Sciatic nerve (tissue), 2 donors: ENCODE results near the gene KPNA4. TPM values are rescaled to one million over a fixed set of nuclear protein-coding genes. Genes with fewer than 3 reads are reported as not detected.
"Not testable (repeated sequence)": the region's sequence is repeated elsewhere in the genome, so short reads cannot be mapped to it uniquely, and the experiment has no call there.

Experiments used
- ATAC-seq: fragments of 200-7000 bp; cut with Tn5 transposase; one replicate; pipeline ENCODE4 v1.9.1; 2020; ENCODE audit warnings: mild to moderate bottlenecking, moderate library complexity
- DNase-seq: peaks from one replicate; pipeline ENCODE4 v3.0.0-alpha.2; 2020; ENCODE audit warnings: low spot score
- intact Hi-C: fragments of 100-400 bp; cut with DNase I; formaldehyde crosslinking; loops from one replicate; pipeline ENCODE4 v1.14.2; 2022
- total RNA-seq: library from RNA; stranded (reverse); fragmentation: NEBNext Ultra II Directional; extraction: Animal tissue kit (Norgen Biotek cat#: 25700); gene quantifications from one replicate; pipeline ENCODE4 v1.2.1, GENCODE V29; 2021
- donor health status: DM: no; HTN: no; CAD: no.
- donor health status: DM: no; HTN: no; CAD: no.

Gene KPNA4
- total RNA-seq = 62.0 TPM

DNA sequence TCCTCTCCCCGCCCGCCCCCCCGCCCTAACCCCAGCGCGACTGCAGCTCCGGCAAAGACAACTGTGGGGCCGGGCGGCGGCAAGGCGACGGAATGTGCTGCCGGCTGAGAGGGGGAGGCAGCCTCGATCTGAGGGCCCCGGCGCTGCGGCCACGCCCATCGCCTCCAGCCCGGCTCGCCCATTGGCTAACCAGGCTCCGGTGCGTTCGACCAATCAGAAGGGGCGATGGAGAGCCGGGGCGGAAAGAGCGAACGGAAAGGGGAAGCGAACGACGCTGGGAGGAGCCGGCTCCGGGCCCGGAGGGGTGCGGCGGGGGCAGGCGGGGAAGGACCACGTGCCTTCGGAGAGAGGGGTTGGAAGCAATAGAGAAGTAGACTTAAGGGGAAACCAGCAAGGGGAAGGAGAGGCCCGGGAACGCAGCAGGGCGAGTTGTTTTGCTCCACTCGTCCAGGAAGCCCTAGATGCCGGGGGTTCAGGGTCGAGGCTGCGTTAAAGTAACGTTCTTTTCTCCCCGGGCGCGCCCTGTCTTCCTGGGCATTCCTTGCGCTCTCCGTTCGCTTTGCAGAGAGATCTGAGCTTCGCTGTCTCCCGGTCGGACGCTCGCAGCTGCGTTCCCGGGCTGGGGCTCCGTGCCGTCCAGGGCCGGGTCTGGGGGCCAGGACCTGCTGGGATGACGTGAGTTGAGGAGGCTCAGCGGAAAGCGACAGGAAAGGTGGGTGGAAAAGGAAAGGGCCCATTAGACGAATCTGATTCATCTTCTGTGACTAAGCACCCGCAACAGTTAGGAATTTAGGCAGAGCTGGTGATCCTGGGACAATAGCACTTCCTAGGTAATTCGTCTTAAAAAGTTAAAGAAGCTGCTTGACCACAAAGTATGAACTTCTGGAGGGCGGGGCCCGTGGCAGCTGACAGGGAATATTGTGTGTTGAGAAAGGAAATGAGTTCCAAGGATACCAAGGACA is at the start of gene KPNA4:
Gene KPNA4 (minus strand): TSS at position 130 of the 962 bp plus-strand sequence. CDS start 289 bp downstream, outside the sequence.
- intact Hi-C loops = no loop called here
- ATAC-seq = peak; percentile 99
- peak; percentile 99 for DNase-seq

DNA sequence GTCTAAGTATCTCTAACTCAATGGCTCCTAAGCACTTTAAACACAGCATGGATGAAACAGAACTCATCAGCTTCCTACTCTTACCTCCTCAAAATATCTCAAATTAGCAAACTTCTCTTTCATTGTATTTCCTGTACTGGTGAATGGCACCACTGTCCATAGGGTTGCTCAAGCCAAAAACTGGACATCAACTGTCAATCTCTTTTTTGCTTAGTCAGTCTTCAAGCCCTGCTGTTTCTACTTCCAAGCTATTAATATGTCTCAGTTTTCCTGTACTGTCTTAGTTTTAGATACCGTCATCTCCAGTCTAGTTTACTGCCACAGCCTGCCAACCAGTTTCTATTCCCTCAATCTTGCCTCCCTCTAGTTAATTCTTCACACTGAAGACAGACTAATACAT is 48.3 kb upstream of the KPNA4 start:
- ATAC-seq = no peak
- intact Hi-C loops = no loop called here

GRCh38 chr3:160612386-160613075 is 47.2 kb upstream of the KPNA4 start:
- DNase-seq (no peak), ATAC-seq (no peak)
- intact Hi-C loops = no loop called here

More for the DNA sequence above, 48.3 kb upstream of the KPNA4 start:
- DNase-seq = no peak

- DNase-seq = no peak
- intact Hi-C loops = no loop called here
- no peak for ATAC-seq
Measured at GRCh38 chr3:160611141-160611540, 45.8 kb upstream of the KPNA4 start.

DNA sequence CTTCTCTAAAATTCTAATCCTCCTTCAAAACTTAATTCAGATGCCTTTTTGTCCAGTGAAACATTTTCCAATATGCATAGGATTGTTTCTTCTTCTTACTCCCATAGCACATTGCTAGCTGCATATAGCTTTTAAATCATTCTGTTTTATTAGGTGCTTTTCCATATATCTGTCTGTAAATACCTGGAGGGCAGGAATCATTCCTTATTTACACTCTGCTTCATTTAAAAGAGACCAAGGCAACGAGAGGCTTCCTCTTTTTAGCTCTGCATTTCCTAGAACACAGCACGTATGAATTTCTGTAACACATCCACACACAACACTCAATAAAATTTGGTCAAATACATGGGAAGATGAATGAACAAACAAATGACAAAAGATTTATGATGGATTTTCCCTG is 43.5 kb upstream of the KPNA4 start:
- DNase-seq (no peak), ATAC-seq (no peak)
- intact Hi-C loops = no loop called here

DNA sequence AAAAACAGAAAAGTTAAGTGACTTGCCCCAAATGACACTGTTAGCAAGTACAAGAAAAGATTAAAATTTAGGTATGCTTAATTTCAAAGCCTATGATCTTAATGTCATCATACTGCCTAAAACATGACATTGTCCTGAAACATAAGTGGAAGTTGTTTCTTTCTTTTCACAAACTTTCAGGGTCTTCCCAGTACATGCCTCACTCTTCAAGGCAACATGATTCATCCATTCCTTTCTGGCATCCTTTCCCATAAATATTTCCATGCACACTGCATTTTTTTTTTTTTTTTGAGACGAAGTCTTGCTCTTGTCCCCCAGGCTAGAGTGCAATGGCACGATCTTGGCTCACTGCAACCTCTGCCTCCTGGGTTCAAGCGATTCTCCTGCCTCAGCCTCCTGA is 42.5 kb upstream of the KPNA4 start:
- intact Hi-C loops = no loop called here
- DNase-seq (no peak), ATAC-seq (no peak)

DNA sequence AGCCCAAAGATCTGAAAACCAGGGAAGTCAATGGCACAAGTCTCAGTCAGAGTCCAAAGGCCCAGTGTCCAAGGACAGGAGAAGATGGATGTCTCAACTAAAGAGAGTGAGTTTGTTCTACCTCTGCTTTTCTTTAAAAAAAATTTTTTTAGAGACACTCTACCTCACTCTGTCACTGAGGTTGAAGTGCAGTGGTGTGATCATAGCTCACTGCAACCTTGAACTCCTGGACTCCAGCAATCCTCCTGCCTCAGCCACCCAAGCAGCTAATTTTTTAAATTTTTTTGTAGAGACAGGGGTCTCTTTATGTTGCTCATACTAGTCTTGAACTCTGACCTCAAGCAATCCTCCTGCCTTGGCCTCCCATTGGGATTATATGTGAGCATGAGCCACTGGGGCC is 39.9 kb upstream of the KPNA4 start:
- intact Hi-C loops = no loop called here
- ATAC-seq = no peak
- no peak for DNase-seq

GRCh38 chr3:160603845-160604244 is 38.5 kb upstream of the KPNA4 start:
- intact Hi-C loops, DNase-seq, ATAC-seq: not testable (repeated sequence)

GRCh38 chr3:160602259-160602658 is 36.9 kb upstream of the KPNA4 start:
- intact Hi-C loops = no loop called here

GRCh38 chr3:160601288-160601687 is 35.9 kb upstream of the KPNA4 start:
- intact Hi-C loops = no loop called here
- DNase-seq (no peak), ATAC-seq (no peak)

More at GRCh38 chr3:160602259-160602658, 36.9 kb upstream of the KPNA4 start:
- DNase-seq = no peak
- ATAC-seq = no peak

GRCh38 chr3:160598865-160599264 is 33.5 kb upstream of the KPNA4 start:
- intact Hi-C loops = no loop called here
- DNase-seq (no peak), ATAC-seq (no peak)

DNA sequence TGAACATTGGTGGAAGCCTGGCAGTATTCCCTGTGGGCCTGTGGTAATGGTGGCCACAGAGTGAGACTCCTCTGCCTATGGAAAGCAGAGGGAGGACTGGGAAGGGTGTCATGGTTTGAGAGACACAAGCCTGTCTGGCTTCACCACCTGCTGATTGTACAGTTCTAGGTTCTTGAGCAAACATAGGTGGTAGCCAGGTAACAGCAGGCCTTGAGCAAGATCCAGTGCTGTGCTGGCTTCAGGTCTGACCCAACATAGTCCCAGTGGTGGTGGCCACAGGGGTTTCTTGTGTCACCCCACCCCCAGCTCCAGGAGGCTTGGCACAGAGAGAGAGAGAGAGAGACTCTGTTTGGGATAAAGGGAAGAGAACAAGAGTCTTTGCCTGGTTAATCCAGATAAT is 22.7 kb upstream of the KPNA4 start:
- ATAC-seq = no peak
- no peak for DNase-seq
- intact Hi-C loops = no loop called here

GRCh38 chr3:160587105-160587504 is 21.7 kb upstream of the KPNA4 start:
- intact Hi-C loops = no loop called here
- DNase-seq (no peak), ATAC-seq (no peak)

DNA sequence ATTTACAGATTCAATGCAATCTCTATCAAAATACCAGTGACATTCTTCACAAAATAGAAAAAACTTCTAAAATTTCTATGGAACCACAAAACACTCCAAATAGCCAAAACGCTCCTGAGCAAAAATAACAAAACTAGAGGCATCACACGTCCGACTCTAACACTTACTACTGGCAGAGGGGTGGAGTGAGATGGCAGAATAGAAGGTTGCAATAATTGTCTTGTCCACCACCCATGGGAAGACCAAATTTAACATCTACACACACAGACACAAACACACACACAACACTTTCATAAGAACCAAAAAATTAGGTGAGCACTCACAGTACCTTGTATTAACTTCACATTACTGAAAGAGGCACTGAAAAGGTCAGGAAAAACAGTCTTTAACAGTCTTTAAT is 21.3 kb upstream of the KPNA4 start:
- ATAC-seq (no peak), DNase-seq (no peak)
- intact Hi-C loops = no loop called here

DNA sequence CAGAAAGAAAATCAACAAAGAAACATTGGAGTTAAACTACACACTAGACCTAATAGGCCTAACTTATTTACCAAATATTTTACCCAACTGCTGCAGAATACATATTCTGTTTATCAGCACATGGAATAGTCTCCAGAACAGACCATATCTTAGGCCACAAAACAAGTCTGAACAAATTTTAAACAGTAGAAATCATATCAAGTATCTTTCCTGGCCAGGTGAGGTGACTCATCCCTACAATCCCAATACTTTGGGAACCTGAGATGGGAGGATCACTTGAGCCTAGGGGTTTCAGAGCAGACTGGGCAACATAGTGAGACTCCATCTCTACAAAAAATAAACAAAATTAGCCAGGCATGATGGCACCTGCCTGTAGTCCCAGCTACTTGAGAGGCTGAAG is 18.1 kb upstream of the KPNA4 start:
- no peak for ATAC-seq
- intact Hi-C loops = no loop called here
- DNase-seq = no peak

DNA sequence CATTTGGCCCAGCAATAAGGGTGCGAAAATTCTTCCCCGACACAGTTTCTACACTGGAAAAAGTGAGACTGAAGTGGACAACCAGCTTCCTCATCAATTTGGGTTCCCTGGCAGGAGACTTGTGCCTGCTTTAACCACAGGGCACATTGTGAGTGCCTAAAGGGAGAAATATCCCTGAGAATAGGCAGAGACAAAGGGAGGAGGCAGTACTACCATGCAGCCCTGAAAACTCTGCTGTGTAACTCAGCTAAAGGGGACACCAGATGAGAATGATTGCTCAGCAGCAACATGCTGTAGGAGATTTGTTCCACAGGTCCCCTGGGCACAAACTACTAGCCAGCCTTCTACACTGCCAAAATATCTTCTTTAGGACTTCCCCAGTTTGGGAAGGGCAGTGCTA is 15.6 kb upstream of the KPNA4 start:
- no peak for DNase-seq
- ATAC-seq = no peak
- intact Hi-C loops = no loop called here

DNA sequence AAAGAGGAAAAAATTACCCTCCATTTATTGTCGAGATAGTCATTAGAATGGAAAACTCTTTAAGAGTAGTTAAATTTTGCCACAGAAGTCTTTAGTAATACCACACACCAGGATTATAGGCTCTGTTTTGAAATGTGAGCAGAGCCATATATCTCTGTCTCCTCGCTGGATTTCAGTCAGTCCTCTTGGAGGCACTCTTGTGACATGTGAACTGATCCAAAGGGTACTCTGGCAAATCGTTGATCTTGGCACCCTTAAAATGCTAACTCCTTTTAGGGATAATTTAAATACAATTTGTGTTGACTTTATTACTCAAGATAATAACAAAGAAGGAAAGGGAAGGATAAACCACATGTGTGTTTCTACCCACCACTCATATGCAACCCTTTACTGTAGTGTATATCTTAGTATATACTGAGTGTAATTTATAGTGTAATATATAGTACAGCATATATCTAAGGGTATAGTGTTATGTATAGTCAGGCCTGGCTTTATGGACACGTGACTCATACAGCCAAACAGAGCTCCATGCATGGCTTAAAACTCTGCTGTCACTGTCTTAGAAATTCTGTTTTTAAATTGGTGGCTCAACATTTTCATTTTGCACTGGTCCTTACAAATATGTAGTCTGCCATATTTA is 12.3 kb upstream of the KPNA4 start:
- ATAC-seq (no peak), DNase-seq (no peak)
- intact Hi-C loops = no loop called here

GRCh38 chr3:160577093-160577492 is 11.7 kb upstream of the KPNA4 start:
- no peak for DNase-seq
- intact Hi-C loops = no loop called here
- ATAC-seq = no peak

DNA sequence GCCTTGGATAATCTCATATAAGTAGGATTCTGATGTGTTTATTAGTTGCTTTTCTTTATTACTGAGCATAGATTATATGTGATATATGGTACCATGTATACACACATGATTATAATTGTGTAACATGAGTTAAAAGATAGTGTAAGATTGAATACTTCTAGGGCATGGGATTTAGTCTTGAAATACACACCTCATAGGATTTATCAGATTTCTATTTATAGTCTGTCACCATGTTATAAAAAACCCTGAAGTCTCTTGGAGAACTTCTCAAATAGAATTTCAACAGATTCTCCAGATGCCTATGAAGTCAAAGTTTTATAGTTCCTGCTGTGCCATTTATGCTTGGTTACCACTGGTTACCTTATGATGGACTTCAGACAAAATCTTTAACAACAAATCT is 11.2 kb upstream of the KPNA4 start:
- no peak for ATAC-seq
- intact Hi-C loops = no loop called here
- no peak for DNase-seq

DNA sequence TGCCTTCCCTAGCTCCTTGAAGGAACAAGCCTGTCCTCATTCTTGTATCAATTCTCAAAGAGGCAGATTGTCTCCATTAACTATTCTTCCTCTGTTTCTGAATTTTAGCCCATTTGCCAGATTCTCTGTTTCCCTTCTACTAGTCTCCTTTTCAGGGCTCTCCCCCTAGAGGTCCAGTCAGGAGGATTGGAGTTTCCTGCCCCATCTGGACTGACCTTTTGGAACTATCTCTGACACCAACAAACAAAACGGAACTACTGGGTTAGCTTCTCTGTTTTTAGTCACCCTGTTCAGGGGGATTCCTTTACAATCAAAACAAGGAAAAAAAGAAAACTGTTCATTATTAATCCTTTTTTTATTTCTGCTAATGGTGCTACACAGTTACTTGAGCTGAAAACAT is 10.2 kb upstream of the KPNA4 start:
- intact Hi-C loops = no loop called here
- DNase-seq (no peak), ATAC-seq (no peak)
